HG03103 (cell line): Measurements from ENCODE around the gene SLC1A2.

Experiments
- ATAC-seq: cut with Tn5 transposase; IDR thresholded peaks from one replicate; pipeline ENCODE4 v1.9.1; 2021; ENCODE audit warnings: low read depth; ENCODE audit not compliant: unreplicated experiment

SLC1A2 gene

DNA sequence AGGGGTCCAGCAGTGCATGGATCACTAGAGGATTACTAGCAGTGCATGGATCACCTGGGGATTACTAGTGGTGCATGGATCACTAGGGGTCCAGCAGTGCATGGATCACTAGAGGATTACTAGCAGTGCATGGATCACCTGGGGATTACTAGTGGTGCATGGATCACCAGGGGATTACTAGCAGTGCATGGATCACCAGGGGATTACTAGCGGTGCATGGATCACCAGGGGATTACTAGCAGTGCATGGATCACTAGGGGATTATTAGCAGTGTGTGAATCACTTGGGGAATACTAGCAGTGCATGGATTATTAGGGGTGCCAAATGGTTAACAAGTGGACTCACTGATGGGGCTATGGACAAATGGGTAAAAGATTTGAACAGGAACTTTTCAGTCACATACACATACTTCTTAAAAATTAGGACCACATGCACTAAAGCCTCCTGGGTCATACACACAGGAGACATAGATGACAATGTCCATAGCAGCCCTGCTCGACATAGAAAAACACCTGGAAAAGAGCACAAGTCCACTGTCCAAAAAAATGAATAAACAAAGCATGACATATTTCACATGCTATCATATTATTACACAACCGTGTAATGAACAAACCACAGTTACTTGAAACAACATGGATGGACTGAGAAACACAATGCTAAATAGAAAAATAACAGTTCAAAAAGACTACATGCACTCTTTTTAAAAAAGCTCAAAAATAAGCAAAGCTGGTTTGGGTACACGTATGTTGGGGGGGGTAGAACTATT lies 170.6 kb downstream of the SLC1A2 start:
- no peak for ATAC-seq

DNA sequence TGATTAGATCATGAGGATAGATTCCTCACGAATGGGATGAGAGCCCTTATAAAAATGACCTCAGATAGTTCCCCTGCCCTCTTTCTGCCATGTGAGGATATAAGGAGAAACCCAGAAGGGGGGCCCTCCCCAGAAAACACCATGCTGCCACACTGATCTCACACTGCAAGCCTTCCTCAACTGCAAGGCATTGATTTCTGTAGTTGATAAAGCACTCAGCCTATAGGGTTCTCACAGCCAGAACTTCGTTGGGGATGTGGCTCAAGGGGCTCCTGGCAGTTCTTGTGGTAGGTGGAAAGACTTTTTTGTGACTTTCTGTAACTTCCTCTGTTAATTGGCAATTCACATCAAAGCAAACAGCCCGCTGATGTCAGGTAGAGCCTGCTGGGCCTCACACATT lies 171.5 kb downstream of the SLC1A2 start:
- ATAC-seq = no peak

DNA sequence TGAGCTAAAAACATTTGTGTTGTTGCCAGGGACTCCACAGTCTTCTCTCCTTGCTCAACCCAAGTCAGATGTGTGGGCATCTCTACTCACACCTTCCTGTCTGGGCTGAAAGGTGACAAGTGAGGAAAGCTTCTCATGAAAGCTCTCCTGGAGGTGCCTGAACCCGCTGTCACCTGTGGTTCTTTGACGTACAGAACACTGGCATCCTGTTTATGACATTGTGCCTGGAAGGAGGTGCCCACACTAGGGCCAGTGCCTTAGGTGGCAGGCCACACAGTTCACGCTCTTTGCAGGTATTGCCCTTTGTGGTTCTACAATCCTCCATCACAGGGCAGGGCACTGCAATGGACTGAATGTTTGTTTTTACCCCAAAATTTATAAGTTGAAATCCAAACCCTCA lies 171.9 kb downstream of the SLC1A2 start:
- ATAC-seq = no peak

DNA sequence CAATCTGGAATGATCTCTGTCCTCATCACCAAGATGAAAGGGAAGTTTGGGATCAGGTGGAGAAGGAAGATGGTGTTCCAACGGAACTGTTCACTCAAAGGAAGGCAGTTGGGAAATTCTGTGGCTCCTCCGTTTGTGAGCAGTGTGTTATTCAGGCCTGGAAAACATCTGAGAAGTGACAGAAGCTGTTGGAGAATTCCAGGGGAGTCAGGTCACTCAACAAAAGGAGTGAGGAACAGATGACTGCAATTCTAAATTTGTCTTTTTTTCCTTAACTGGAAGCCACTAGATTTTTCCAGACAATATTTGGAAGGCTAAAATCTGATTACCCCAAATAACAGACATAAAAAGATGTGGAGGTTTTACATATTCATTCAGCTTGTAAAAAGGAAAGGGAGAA lies 172.6 kb downstream of the SLC1A2 start:
- ATAC-seq = no peak

DNA sequence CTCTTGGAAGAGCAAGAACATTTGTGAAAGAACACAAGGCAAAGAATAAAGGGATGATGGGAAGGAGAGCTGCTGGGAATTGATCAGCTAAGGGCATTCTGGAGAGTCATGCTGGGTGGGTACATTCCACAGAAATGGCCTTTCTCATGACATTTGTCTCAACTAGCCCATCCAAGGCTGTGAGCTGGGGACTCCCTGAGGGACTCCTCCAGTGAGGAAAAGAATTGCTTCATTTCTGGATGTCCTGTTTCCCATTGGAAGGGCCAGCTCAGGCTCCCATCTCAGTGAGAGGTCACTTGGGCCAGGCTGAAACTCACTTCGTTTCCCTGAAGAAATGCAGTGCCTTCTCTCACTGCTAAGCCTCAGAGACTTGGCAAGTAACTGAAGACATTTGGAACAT lies 173.6 kb downstream of the SLC1A2 start:
- no peak for ATAC-seq

DNA sequence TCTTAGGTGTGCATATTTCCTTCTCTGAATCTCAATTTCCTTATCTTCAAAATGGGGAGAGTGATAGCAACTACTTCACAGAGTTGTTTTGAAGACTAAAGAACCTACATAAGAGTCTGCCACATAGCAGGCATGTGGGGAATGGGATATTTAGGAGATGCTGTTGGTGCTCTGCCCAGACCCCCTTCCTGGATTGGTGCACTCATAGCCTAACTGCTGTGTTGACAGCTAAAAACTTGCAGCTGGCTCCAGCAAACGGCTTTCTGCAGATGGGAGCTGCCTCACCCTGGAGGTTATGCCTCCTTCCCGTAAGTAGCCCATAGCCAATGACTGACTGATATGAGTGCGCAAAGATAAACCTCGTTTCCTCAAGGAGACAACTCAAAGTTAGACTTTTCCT lies 174.3 kb downstream of the SLC1A2 start:
- no peak for ATAC-seq

DNA sequence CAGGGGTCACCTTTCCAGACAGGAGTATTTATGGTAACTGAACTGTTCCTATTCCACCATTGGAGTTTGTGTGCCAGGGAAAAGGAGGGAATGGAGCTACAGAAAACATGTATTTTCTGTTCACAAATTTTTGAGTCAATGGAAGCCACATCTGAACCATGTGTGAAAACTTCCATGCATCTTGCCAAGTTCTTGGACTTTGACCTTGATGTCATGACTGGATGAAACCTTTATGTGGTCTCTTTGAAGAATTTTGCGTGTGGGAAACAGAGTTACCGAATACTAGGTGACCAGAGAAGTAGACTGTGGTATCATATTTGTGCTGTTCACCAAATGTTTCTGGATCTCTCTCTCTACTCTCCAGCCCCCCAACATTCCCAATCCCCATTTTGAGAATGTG lies 175.6 kb downstream of the SLC1A2 start:
- ATAC-seq = no peak

DNA sequence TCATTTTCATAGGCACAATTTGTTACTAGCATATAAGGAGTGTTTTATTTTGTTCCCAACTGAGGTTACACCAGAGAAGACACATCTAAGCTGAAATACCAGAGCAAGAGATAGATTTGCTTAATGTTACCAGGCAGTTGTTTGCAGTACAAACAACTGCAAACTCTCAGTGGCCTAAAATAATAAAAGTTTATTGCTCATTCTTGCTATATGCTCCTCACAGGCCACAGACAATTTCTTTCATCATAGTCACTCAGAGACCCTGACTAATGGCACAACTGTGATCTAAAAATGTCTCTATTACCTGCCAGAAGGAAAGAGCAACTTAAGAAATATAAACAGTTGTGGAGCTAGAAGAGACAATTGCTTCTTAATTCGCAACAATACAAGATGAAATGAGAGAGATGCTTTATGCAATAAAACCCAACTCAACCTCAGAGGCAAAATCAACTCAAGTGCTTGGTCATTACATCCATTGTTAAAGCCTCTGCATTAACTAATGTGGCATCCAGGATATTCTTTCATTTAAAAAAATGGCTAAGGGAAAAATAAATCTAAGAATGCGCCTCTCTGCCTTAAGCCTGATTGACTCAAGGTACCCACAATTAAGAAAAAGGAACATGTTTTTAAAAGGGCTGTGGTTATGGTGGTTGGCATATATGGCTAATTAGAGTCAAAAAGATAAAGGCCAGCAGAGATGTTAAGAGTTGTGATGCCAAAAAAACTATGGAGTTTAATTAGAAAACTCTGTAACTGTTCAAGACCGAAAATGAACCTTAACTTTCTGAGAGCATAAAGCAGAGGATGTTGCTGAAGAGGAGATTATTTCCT lies 176.7 kb downstream of the SLC1A2 start:
- ATAC-seq = no peak

DNA sequence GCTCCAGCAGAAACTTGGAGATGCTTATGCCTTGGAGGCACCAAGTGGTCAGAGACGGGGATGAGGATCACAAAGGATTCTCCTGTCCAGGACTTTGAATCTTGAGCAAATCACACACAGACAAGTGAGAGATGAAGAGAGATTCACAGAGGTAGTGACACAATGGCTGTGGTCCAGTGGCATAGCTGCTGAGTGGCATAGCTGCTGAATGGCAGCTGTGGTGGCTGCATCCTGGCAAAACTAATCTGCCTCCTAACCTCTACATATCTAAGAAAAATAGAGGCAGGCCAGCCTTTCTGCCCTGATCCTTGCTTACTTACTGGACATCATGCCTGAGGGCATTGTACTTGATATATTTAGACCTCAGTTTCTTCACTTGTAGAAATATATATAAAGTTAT lies 177.8 kb downstream of the SLC1A2 start:
- no peak for ATAC-seq

DNA sequence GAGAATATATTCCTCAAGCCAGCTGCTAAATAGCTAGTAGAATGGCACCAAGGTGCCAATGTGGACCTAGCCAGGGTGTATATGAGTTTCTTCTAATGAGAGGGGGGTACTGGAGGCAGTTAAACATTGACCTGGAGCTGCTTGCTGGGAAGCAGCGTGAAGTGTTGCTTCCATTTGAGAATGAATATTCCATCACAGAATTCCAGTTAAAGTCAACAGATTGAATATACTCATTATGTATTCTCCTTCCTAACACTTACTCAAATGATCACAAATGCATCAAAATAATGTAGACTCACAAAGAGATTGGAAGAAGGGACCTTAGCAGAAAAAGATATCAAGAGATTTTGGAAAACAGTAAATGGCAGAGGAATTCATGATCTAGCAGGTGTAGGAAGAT lies 178.3 kb downstream of the SLC1A2 start:
- no peak for ATAC-seq

DNA sequence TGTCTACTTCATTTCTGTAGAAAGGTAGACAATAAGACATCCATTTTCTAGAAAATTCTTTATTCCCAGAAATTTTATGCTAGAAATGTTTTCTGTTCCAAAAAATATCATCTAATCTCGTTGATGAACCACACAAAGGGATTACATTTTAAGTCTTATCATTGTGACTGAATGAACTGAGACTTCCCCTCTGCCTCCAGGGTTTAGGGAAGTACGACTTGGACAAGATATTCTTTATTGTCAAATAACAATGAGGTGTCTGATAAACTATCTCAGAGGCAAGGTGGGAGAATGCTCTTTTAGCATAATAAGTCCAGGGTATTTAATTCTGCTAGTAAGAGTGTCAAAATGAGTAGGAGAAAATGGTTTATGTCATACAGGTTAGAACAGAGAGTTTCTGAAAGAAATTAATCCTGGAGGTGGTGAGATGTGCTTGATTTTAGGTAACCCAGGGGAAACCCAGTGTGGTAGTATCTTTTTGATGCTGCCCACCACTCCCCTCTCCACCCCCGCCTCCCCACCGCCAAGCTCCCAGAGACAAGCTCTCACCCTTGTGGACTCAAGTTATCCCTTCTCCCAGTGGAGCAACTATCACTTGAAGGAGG lies 179.8 kb downstream of the SLC1A2 start:
- ATAC-seq = no peak

DNA sequence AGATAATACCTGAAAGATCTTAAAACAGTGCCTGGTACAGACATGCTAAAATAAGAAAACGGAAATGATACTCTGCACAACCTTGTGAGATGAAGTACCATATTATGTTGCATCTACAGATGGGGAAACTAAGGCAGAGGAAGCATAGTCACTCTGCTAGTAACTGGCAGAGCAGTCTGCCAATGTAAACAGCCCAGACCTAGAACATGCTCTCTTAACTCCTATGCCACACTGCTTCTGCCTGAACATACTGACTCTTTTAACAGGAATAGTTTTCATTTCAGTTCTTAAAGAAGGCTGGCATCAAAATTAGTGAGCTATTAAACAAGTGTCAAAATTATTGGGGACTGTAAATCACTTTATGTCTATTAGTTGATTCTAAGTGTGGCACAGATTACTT lies 180.5 kb downstream of the SLC1A2 start:
- ATAC-seq = no peak

DNA sequence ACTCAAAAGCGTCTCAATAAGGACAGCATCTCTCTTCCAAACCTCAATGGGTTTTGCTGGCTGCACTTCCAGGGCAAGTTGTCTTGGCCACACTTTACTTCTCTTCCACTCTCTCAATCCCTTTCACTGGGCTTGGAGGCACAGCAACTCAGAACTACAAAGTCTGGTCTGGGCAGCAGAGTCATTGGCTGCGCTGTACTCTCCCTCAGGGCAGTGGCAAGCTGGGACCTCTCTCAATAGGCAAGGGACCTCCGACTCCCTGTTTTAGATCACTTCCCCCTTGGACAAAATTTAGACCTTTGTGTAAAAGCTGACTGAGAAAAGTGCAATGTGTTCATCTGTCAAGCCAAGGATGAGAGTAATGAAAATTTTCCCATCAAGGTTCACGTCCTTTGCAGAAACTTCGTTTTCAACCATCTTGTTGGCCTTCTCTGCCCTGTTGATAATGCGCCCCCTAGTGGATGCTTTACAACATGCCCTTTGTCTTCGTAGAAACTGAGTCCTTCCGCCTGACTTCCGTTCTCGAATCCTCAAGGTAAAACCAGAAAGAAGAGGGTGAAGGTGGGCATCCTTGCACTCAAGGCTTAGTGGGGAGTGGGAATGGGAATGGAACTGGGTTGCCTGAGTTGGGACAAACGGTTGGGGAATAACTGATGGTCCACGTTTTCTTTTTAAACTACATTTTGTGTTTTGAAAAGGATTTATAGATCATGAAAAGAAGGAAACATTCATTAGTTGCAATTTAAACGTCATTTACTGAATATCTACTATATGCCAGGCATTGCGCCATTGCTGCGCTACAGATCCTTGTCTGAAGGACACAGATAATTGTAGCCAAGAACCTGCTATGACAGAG lies 181.3 kb downstream of the SLC1A2 start:
- ATAC-seq = no peak

DNA sequence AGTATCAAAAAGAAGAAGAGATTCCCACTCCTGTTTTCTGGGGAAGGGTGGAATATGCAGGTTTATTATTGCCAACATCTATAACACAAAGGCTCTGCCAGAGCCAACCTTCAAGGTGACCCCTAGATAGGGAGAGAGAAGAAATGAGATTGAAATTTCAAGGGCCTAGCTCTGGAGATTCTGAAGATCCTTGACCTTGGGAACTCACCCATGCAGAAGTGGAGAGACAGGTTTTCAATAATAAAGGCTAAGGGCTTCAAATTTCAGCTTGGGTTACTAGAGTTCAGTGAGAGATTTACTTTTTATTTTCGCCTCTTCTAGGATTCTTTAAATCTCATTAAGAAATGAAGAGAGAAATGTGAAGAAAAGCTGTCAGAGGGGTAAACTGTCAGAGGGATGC lies 182.0 kb downstream of the SLC1A2 start:
- ATAC-seq = no peak

DNA sequence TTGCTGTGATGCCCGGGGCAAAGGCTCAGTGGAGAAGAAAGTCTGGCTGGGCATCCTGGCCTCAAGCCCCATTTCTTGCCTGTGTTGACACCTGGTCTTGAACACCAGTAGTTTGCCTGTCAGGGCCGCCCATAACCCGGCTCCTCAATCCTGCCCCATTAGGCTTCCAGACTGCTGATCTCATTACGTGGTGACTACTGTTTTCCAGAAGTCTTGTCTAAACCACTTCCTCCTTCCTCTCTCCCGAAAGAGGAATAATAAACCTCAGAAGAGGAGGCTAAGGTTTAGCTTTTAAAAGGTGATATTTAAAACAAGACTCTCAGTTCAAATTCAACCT lies 182.7 kb downstream of the SLC1A2 start:
- no peak for ATAC-seq

DNA sequence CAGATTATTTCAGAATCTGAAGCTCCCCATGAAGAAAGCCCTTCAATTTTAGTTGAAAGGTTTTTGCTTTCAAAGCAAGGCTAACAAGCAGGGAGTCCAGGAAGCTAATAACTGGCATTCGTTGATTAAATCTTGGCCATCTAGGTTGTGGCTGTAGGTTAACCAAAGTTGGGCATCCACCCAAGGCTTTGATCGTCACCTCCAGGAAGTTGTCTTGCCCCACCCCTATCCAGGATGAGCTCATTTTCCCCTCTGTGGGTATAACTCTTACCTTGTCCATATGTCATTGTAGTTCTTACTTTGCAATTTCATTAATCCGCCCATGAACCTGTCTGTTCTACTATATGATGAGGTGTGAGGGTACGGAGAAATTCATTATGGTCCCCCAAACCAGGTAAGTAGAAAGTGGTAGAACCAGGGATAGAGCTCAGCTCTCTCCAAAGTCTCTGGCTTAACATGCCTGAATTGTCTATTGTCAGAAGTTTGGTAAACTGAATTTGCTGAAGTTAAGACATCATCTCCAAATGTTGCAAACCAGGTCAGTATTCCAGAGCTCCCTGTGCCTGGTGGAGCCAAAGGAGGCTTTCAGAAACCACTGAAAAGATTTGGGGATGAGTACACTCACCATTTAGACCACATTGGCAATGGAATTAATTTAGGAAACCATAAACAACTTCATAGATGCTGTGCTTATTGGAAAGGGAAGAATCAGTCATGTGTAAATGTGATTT lies 183.3 kb downstream of the SLC1A2 start:
- ATAC-seq = no peak

DNA sequence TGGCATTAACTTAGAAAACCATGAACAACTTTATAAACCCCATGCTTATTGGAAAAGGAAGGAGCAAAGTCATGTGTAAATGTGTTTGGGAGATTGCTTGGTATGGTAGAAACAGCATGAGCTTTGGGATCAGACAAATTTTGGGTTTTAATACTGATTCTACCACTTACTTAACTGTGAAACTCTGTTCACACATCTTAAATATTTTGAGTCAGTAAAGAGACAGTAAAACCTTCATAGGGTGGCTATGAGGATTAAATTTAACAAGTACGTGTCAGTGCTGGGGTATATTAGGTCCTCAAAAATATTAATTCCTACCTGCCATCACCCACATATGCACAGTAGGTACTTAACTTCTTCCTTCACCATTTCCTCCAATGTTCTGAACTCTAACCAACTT lies 183.9 kb downstream of the SLC1A2 start:
- ATAC-seq = no peak

DNA sequence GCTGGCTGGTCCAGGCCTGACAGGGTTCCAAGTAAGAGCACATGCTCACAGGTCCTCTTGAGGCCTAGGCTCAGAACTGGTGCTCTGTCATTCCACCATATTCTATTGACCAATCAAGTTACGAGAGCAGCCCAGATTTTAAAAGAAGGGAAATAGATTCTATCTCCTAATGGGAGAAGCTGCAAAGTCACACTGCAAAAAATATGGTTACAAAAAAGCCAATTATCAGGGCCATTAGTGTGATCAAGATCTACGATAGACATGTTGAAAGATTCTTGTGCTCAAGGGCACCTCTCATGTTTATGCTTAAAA lies 184.2 kb downstream of the SLC1A2 start:
- no peak for ATAC-seq

DNA sequence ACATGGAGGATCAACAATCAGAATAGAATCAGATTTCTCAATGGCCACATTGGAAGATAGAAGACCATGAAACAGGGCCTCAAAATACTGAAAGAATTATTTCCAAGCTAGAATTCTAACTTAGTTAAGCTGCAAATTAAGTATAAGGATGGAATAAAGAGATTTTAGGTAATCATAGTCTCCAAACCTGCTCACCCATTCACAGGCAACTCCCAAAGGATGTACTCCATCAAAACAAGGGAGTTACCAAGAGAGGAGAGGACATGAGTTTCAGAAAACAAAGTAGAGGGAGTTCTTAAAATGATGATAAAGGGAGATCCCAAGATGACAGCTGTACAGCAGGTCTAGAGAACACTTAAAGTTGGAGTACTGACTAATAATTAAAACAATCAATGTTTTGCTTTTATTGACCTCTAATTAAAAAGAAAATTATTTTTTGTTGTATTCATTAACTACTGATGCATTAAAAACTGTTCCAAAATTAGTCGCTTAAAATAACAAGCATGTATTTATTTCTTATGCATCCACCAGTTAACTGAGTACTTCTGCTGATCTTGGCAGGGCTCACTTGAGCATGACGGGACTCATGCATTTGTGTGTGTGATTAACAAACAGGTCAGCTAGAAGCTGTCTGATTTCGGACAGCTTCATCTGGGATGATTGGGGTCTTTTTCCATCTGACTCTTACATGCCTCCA lies 184.8 kb downstream of the SLC1A2 start:
- ATAC-seq = no peak

DNA sequence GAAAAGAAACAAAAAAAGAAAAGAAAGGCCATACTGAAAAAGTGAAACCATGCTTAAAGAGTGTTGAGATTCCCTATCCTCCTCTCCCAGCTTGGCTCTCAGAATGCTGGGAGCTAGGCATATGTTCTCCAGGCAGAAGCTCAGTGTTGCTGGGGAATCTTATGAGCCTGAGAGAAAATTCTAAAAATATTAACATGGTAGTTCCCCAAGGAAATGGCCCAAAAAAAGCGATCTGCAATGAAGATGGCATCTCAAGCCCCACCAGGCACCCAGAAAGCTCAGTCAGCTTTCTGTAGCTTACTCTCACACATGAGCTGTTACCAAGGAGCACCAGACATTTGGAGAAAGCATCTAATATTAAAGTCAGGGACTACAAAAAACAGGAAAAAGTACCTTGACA lies 185.8 kb downstream of the SLC1A2 start:
- no peak for ATAC-seq
